ENCODE results near the gene TMEM61. TPM values are rescaled to one million over a fixed set of nuclear protein-coding genes. Genes with fewer than 3 reads are reported as not detected.

TMEM61 gene
- total RNA-seq, 2 experiments from 2014 or later = not detected

DNA sequence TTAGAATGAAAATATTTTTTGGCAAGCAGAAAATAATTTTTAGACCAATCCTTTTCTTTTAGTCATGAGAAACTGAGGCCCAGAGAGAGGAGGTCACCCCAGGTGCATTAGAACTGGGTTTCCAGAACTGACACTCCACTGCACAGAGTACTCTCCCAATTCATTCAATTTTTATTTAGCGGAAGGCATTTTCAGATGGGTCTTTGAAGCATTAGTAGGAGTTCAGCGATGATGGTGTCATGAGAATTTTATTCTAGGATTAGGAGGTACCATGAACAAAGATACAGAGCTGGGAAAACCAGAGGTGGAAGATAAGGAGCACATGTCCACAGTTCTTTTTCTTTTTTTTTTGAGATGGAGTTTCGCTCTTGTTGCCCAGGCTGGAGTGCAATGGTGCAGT, 61.2 kb downstream of the TMEM61 start:
- no peak overlapping the region for H3K4me3 Mint-ChIP-seq
- H3K9me3 Mint-ChIP-seq = no peaks in the 10 kb centered on the region
- ChIA-PET POLR2A (no interaction called here), CTCF (no interaction called here)
- H3K4me1 Mint-ChIP-seq (ENCODE audit: low read depth) = peaks cover 3% of the 10 kb centered on the region
- peaks cover 35% of the 10 kb centered on the region for H3K27me3 Mint-ChIP-seq
- TF ChIP-seq, protein P1, sequence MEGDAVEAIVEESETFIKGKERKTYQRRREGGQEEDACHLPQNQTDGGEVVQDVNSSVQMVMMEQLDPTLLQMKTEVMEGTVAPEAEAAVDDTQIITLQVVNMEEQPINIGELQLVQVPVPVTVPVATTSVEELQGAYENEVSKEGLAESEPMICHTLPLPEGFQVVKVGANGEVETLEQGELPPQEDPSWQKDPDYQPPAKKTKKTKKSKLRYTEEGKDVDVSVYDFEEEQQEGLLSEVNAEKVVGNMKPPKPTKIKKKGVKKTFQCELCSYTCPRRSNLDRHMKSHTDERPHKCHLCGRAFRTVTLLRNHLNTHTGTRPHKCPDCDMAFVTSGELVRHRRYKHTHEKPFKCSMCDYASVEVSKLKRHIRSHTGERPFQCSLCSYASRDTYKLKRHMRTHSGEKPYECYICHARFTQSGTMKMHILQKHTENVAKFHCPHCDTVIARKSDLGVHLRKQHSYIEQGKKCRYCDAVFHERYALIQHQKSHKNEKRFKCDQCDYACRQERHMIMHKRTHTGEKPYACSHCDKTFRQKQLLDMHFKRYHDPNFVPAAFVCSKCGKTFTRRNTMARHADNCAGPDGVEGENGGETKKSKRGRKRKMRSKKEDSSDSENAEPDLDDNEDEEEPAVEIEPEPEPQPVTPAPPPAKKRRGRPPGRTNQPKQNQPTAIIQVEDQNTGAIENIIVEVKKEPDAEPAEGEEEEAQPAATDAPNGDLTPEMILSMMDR (IDR thresholded peaks at IDR 0.05) = no peak
- no peak for ATAC-seq
- intact Hi-C loops (cut with micrococcal nuclease) = no loop called here
- H3K27ac Mint-ChIP-seq = no peak overlapping the region
- H3K36me3 Mint-ChIP-seq (ENCODE audit: low read depth) = no peaks in the 10 kb centered on the region
- DNase-seq = no peak

Other genes starting within 250 kb of the TMEM61 start
- 1 to 10 TPM; 6.0 to 6.7 TPM for gene PARS2, start 216.1 kb upstream of the TMEM61 start, total RNA-seq
- 1 to 10 TPM; 3.3 to 3.5 TPM for gene TTC22, start 179.3 kb upstream of the TMEM61 start, total RNA-seq
- 10 to 100 TPM; 59.5 to 64.7 TPM for gene DHCR24, start 93.4 kb upstream of the TMEM61 start, total RNA-seq
- not detected for gene BSND, start 18.3 kb downstream of the TMEM61 start, total RNA-seq
- gene PCSK9, start 58.9 kb downstream of the TMEM61 start, total RNA-seq = not detected
- gene USP24, start 234.7 kb downstream of the TMEM61 start, total RNA-seq = 10 to 100 TPM; 39.4 to 47.0 TPM

Data from activated CD8-positive, alpha-beta T cell treated with anti-CD3 and anti-CD28 coated beads for 36 hours (primary cell).